A549 (cell line): ENCODE data around the gene KDM4D.

Source experiments
- CEBPB ChIP-seq, 2 experiments: fragments of >200 bp in 1 of 2; sonication (Bioruptor Twin) in 1 of 2; formaldehyde crosslinking in 1 of 2; IDR thresholded peaks; 2 replicates each; pipeline ENCODE4 v1.6.1; 2012 to 2016
- NPAS2 ChIP-seq: fragments of 250-450 bp; sonication (Bioruptor Pico); IDR thresholded peaks from 2 replicates; pipeline ENCODE4 v1.8.0; 2022; ENCODE audit warnings: mild to moderate bottlenecking, moderate library complexity, borderline replicate concordance
- POLR2A ChIP-seq: IDR thresholded peaks from 2 replicates; pipeline ENCODE4 v1.6.1; 2012; ENCODE audit warnings: mild to moderate bottlenecking, low read length
- TF ChIP-seq, protein P1 (sequence below): IDR thresholded peaks from 2 replicates; pipeline ENCODE4 v1.6.1; 2012; ENCODE audit warnings: low read depth, borderline replicate concordance
- TF ChIP-seq, protein P2 (sequence below): fragments of 450-650 bp; IDR thresholded peaks from 2 replicates; pipeline ENCODE4 v1.6.1; 2014; ENCODE audit warnings: antibody characterized with exemption
- TF ChIP-seq, protein P3 (sequence below): fragments of 200-600 bp; sonication (generic); IDR thresholded peaks from 2 replicates; pipeline ENCODE4 v1.6.1; 2016; ENCODE audit warnings: antibody characterized with exemption, mild to moderate bottlenecking, moderate library complexity
- TF ChIP-seq, protein P4 (sequence below): fragments of >200 bp; sonication (Bioruptor Twin); formaldehyde crosslinking; IDR thresholded peaks from 3 replicates; pipeline ENCODE4 v1.5.1; 2016

DNA sequence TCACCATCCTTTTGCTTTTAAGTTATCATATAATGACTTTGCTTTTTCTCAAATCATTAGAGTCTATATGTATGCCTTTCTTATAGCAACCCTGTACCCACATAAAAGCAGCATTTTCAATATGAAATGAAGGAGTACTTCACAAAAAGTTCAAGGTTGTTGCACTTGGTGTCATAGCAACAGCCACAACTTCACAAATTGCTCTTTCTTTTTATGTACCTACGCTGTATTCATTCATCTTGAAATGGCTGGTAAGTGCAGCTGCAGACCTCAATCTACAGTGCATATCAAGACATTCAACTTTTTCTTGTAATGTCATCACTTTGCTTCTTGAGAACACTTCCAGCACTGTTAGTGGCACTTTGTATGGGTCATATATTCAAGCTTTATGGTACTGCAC lies 18.8 kb upstream of the KDM4D start:
- TF ChIP-seq NPAS2 (CRISPR knock-in tag) (no peak), POLR2A (no peak), CEBPB (IDR thresholded peaks at IDR 0.05) (no peak)
- TF ChIP-seq, protein P1, sequence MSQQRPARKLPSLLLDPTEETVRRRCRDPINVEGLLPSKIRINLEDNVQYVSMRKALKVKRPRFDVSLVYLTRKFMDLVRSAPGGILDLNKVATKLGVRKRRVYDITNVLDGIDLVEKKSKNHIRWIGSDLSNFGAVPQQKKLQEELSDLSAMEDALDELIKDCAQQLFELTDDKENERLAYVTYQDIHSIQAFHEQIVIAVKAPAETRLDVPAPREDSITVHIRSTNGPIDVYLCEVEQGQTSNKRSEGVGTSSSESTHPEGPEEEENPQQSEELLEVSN = no peak
- TF ChIP-seq, protein P2, sequence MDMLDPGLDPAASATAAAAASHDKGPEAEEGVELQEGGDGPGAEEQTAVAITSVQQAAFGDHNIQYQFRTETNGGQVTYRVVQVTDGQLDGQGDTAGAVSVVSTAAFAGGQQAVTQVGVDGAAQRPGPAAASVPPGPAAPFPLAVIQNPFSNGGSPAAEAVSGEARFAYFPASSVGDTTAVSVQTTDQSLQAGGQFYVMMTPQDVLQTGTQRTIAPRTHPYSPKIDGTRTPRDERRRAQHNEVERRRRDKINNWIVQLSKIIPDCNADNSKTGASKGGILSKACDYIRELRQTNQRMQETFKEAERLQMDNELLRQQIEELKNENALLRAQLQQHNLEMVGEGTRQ = no peak
- TF ChIP-seq, protein P3, sequence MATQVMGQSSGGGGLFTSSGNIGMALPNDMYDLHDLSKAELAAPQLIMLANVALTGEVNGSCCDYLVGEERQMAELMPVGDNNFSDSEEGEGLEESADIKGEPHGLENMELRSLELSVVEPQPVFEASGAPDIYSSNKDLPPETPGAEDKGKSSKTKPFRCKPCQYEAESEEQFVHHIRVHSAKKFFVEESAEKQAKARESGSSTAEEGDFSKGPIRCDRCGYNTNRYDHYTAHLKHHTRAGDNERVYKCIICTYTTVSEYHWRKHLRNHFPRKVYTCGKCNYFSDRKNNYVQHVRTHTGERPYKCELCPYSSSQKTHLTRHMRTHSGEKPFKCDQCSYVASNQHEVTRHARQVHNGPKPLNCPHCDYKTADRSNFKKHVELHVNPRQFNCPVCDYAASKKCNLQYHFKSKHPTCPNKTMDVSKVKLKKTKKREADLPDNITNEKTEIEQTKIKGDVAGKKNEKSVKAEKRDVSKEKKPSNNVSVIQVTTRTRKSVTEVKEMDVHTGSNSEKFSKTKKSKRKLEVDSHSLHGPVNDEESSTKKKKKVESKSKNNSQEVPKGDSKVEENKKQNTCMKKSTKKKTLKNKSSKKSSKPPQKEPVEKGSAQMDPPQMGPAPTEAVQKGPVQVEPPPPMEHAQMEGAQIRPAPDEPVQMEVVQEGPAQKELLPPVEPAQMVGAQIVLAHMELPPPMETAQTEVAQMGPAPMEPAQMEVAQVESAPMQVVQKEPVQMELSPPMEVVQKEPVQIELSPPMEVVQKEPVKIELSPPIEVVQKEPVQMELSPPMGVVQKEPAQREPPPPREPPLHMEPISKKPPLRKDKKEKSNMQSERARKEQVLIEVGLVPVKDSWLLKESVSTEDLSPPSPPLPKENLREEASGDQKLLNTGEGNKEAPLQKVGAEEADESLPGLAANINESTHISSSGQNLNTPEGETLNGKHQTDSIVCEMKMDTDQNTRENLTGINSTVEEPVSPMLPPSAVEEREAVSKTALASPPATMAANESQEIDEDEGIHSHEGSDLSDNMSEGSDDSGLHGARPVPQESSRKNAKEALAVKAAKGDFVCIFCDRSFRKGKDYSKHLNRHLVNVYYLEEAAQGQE = no peak
- TF ChIP-seq, protein P4, sequence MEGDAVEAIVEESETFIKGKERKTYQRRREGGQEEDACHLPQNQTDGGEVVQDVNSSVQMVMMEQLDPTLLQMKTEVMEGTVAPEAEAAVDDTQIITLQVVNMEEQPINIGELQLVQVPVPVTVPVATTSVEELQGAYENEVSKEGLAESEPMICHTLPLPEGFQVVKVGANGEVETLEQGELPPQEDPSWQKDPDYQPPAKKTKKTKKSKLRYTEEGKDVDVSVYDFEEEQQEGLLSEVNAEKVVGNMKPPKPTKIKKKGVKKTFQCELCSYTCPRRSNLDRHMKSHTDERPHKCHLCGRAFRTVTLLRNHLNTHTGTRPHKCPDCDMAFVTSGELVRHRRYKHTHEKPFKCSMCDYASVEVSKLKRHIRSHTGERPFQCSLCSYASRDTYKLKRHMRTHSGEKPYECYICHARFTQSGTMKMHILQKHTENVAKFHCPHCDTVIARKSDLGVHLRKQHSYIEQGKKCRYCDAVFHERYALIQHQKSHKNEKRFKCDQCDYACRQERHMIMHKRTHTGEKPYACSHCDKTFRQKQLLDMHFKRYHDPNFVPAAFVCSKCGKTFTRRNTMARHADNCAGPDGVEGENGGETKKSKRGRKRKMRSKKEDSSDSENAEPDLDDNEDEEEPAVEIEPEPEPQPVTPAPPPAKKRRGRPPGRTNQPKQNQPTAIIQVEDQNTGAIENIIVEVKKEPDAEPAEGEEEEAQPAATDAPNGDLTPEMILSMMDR = no peak
